Subcutaneous abdominal adipose tissue (tissue), 5 donors: ENCODE data around the gene DSG1.

Source experiments
- H3K27ac ChIP-seq: one replicate; pipeline ENCODE4 v1.7.0; 2013; ENCODE audit warnings: low read depth, mild to moderate bottlenecking, inconsistent platforms, low read length, moderate library complexity
- H3K27me3 ChIP-seq, 5 donors: one replicate each; pipeline ENCODE4 v1.7.0; 2013; ENCODE audit warnings: low read length in 5 of 5, inconsistent platforms in 1 of 5; ENCODE audit not compliant: control insufficient read depth in 5 of 5, insufficient read depth in 4 of 5
- H3K36me3 ChIP-seq, 5 donors: one replicate each; pipeline ENCODE4 v1.7.0; 2013; ENCODE audit warnings: low read length in 5 of 5; ENCODE audit not compliant: control insufficient read depth in 5 of 5, insufficient read depth in 5 of 5
- H3K4me1 ChIP-seq, 5 donors: one replicate each; pipeline ENCODE4 v1.7.0; 2013; ENCODE audit warnings: low read length in 5 of 5, mild to moderate bottlenecking in 3 of 5, moderate library complexity in 1 of 5; ENCODE audit not compliant: control insufficient read depth in 5 of 5, insufficient read depth in 5 of 5
- H3K4me3 ChIP-seq, 5 donors: one replicate each; pipeline ENCODE4 v1.7.0; 2013; ENCODE audit warnings: low read length in 5 of 5, low read depth in 1 of 5
- H3K9ac ChIP-seq, 5 donors: one replicate each; pipeline ENCODE4 v1.7.0; 2013; ENCODE audit warnings: low read length in 5 of 5, mild to moderate bottlenecking in 4 of 5, moderate library complexity in 3 of 5
- H3K9me3 ChIP-seq, 5 donors: one replicate each; pipeline ENCODE4 v1.7.0; 2013; ENCODE audit warnings: low read length in 5 of 5; ENCODE audit not compliant: control insufficient read depth in 5 of 5
- donor health status: healthy.
- donor health status: healthy.
- donor health status: healthy.
- donor health status: healthy.
- donor health status: healthy.

Gene DSG1

GRCh38 chr18:31403409-31403808, 85.4 kb downstream of the DSG1 start:
- Histone ChIP-seq H3K9ac (no peak overlapping the region), H3K27me3 (no peaks in the 10 kb centered on the region), H3K4me1 (peaks cover 0 to 11% (median 3%) of the 10 kb centered on the region in 5 donors), H3K36me3 (no peaks in the 10 kb centered on the region), H3K9me3 (no peaks in the 10 kb centered on the region), H3K4me3 (no peak overlapping the region), H3K27ac (no peak overlapping the region)
